GM12878 (cell line): ENCODE results near the gene ANO10. TPM values are rescaled to one million over a fixed set of nuclear protein-coding genes. Genes with fewer than 3 reads are reported as not detected.

ENCODE experiments used
- ATAC-seq: fragments of 200-7000 bp; cut with Tn5 transposase; 3 replicates; pipeline ENCODE4 v1.9.1; 2020; ENCODE audit warnings: mild to moderate bottlenecking, moderate library complexity
- BruUV-seq: library from RNA; stranded (reverse); fragments of 400-500 nt; replicated peaks from 2 replicates; lab custom pipeline; 2021; lab: Mats Ljungman, UMichigan
- CTCF ChIA-PET: fragments of 300-600 bp; sonication (Branson Sonifier 250); formaldehyde crosslinking; extraction: SDS; loops from one replicate; lab custom pipeline; 2021; ENCODE audit warnings: inconsistent platforms; lab: Yijun Ruan, JAX
- POLR2A ChIA-PET: fragments of 350-600 bp; formaldehyde crosslinking; extraction: SDS; loops from one replicate; lab custom pipeline; 2021; ENCODE audit warnings: inconsistent platforms; lab: Charles Lee
- RAD21 ChIA-PET: fragments of 300-600 bp; sonication (Branson Sonifier 250); formaldehyde crosslinking; loops from one replicate; lab custom pipeline; 2023; ENCODE audit warnings: antibody characterized with exemption; ENCODE audit not compliant: unreplicated experiment; lab: Charles Lee
- SMC1A ChIA-PET: fragments of 300-600 bp; sonication (Branson Sonifier 250); formaldehyde crosslinking; loops from one replicate; lab custom pipeline; 2023; ENCODE audit not compliant: unreplicated experiment, uncharacterized antibody; lab: Charles Lee
- DNase-seq: peaks from one replicate; pipeline ENCODE4 v3.0.0-alpha.2; 2011; ENCODE audit warnings: low read depth, low spot score
- FAIRE-seq: peaks from 3 replicates; lab custom pipeline; 2011; peaks lifted over from hg19 to GRCh38; lab: Jason Lieb, UNC
- H2AFZ ChIP-seq: 2 replicates; pipeline ENCODE4 v1.6.0; 2011; ENCODE audit warnings: low read depth, low read length, control low read depth; ENCODE audit not compliant: control insufficient read depth
- H3K27ac ChIP-seq: 2 replicates; pipeline ENCODE4 v1.5.1; 2011; ENCODE audit warnings: control low read depth; ENCODE audit not compliant: control insufficient read depth, insufficient read depth
- H3K27me3 ChIP-seq, 2 experiments: replicated peaks in 1 of 2; 2 replicates each; pipeline versions ENCODE4 v1.6.0 to v1.6.1; 2011; ENCODE audit warnings: low read length in 1 of 2; ENCODE audit not compliant: control insufficient read depth in 2 of 2, insufficient read depth in 2 of 2
- H3K36me3 ChIP-seq, 2 experiments: 2 replicates each; pipeline ENCODE4 v1.5.1; 2011; ENCODE audit warnings: low read length in 1 of 2; ENCODE audit not compliant: control insufficient read depth in 2 of 2, insufficient read depth in 2 of 2
- H3K4me1 ChIP-seq: 2 replicates; pipeline ENCODE4 v1.6.1; 2011; ENCODE audit warnings: mild to moderate bottlenecking, low read length, moderate library complexity, mixed read lengths; ENCODE audit not compliant: control insufficient read depth, insufficient read depth
- H3K4me2 ChIP-seq: 2 replicates; pipeline ENCODE4 v1.6.0; 2011; ENCODE audit warnings: control low read depth; ENCODE audit not compliant: control insufficient read depth, insufficient read depth
- H3K4me3 ChIP-seq: fragments of 200-600 bp; sonication (generic); 2 replicates; pipeline ENCODE4 v1.5.1; 2016
- H3K79me2 ChIP-seq: 2 replicates; pipeline ENCODE4 v1.6.0; 2011; ENCODE audit warnings: low read length; ENCODE audit not compliant: control insufficient read depth, insufficient read depth
- H3K9ac ChIP-seq: 2 replicates; pipeline ENCODE4 v1.8.0; 2011; ENCODE audit warnings: low read length, control low read depth, mixed read lengths; ENCODE audit not compliant: control insufficient read depth, insufficient read depth
- H3K9me3 ChIP-seq: replicated peaks from 3 replicates; pipeline ENCODE4 v1.5.1; 2011; ENCODE audit warnings: mild to moderate bottlenecking, low read length; ENCODE audit not compliant: control insufficient read depth, insufficient read depth
- H4K20me1 ChIP-seq: 2 replicates; pipeline ENCODE4 v1.6.0; 2011; ENCODE audit not compliant: control insufficient read depth, insufficient read depth
- BRCA1 ChIP-seq: IDR thresholded peaks from 2 replicates; pipeline ENCODE4 v1.6.1; 2011; ENCODE audit warnings: low read depth, low read length, improper control_type of control experiment
- CREB1 ChIP-seq: IDR thresholded peaks from 2 replicates; pipeline ENCODE4 v1.6.1; 2012; ENCODE audit warnings: low read depth, mild to moderate bottlenecking, inconsistent platforms
- GABPA ChIP-seq: IDR thresholded peaks from 2 replicates; pipeline ENCODE4 v1.6.1; 2014; ENCODE audit warnings: antibody characterized with exemption, low read depth, mild to moderate bottlenecking, inconsistent platforms
- JUND ChIP-seq: IDR thresholded peaks from 2 replicates; pipeline ENCODE4 v1.6.1; 2012; ENCODE audit warnings: low read depth, mild to moderate bottlenecking, low read length, improper control_type of control experiment, moderate library complexity
- MTA2 ChIP-seq: fragments of 450-650 bp; IDR thresholded peaks from 2 replicates; pipeline ENCODE4 v1.6.1; 2016; ENCODE audit warnings: low read depth, mild to moderate bottlenecking, moderate library complexity
- MYC ChIP-seq: IDR thresholded peaks from 2 replicates; pipeline ENCODE4 v1.6.1; 2011; ENCODE audit warnings: mild to moderate bottlenecking, low read length, moderate library complexity, inconsistent platforms; ENCODE audit not compliant: insufficient read depth, insufficient replicate concordance, insufficient read length, severe bottlenecking
- NR2C1 ChIP-seq: fragments of 450-650 bp; IDR thresholded peaks from 2 replicates; pipeline ENCODE4 v1.6.1; 2017; ENCODE audit warnings: antibody characterized with exemption, mild to moderate bottlenecking, moderate library complexity
- RAD21 ChIP-seq: IDR thresholded peaks from 2 replicates; pipeline ENCODE4 v1.6.1; 2011; ENCODE audit warnings: mild to moderate bottlenecking, low read depth, low read length, moderate library complexity; ENCODE audit not compliant: insufficient read depth
- SMARCA5 ChIP-seq: fragments of 450-650 bp; IDR thresholded peaks from 2 replicates; pipeline ENCODE4 v1.6.1; 2017; ENCODE audit warnings: mild to moderate bottlenecking
- SRF ChIP-seq, 2 experiments: IDR thresholded peaks; 2 replicates each; pipeline ENCODE4 v1.6.1; 2011; ENCODE audit warnings: low read depth in 2 of 2, low read length in 2 of 2, mild to moderate bottlenecking in 1 of 2, moderate library complexity in 1 of 2
- ZNF384 ChIP-seq: IDR thresholded peaks from 2 replicates; pipeline ENCODE4 v1.6.1; 2012; ENCODE audit warnings: low read depth, mild to moderate bottlenecking, low read length, improper control_type of control experiment, borderline replicate concordance
- WGBS: methylation state at CpG from one replicate; pipeline ENCODE4 v1.1.6; 2016; ENCODE audit warnings: low lambda C conversion rate; ENCODE audit not compliant: insufficient replicate concordance, insufficient coverage; ENCODE audit errors: missing lambda C conversion rate; 5-methylcytosine and 5-hydroxymethylcytosine counted together
- in situ Hi-C: fragments of 300-500 bp; cut with MboI; formaldehyde crosslinking; loops from 9 replicates; pipeline ENCODE4 v1.14.3; 2018; ENCODE audit warnings: mixed read lengths
- intact Hi-C: fragments of 100-400 bp; cut with micrococcal nuclease; formaldehyde crosslinking; loops from one replicate; pipeline ENCODE4 v1.14.2; 2022; ENCODE audit not compliant: unreplicated experiment
- polyA plus RNA-seq, 11 experiments: library from polyadenylated mRNA; depleted of rRNA in 4 of 11; unstranded in 6 of 11; stranded (reverse) in 5 of 11; fragments of >200 nt; fragmentation: Nextera tagmentation in 4 of 11; fragmentation: Illumina TruSeq in 1 of 11; extraction: Ambion mirVana in 4 of 11; extraction: Trizol in 1 of 11; gene quantifications; 1 replicate in 1 of 11; 2 replicates in 10 of 11; pipeline versions ENCODE4 v1.2.1 to v1.2.3, GENCODE V29; 2011 to 2016; ENCODE audit warnings: inconsistent platforms in 2 of 11, missing spikeins in 2 of 11, low read depth in 1 of 11
- total RNA-seq, 4 experiments: library from RNA; depleted of rRNA in 3 of 4; stranded (reverse); fragments of >200 nt in 3 of 4; fragmentation: Illumina TruSeq in 1 of 4; extraction: Trizol in 1 of 4; gene quantifications; 2 replicates each; pipeline versions ENCODE4 v1.2.1 to v1.2.3, GENCODE V29; 2013 to 2021
- TF ChIP-seq, protein P1 (sequence below): fragments of 450-650 bp; IDR thresholded peaks from 2 replicates; pipeline ENCODE4 v1.6.1; 2016; ENCODE audit warnings: mild to moderate bottlenecking, moderate library complexity, borderline replicate concordance

ANO10 gene
- total and polyA plus RNA-seq, 10 of the 15 experiments (the other 5 are each of a cell fraction or from before 2014, with no cell fraction given), result 0.29 to 21.9 (median 1.6) TPM

DNA sequence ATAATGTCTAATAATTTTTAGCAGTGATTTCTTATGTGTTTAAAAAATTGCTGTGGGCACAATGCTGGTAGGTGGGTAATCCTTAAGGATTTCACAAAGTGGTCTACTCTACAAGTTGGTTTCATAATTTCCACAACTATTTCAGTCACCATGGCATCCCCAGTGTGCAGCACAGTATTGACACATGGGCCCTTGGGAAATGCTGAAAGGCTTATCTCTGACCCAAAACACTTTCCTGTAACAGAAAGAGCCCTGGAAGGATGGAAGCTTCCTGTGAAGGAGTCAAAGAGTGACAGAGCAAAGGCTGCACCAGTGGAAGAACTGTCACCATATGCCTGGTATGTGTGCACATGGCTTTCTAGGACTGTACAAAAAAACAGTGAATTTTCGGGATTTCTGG, 153.7 kb downstream of the ANO10 start:
- ChIA-PET RAD21 (interaction anchor here (0.9 kb wide), 1 partner anchor 306 kb away, joined by 3 read pairs; no protein-coding TSS in a partner anchor), SMC1A (interaction anchor here (0.6 to 1.3 kb wide), 3 partner anchors 79 to 345 kb away, joined by 3 read pairs; no protein-coding TSS in a partner anchor)
- no TSS peak for BruUV-seq
- no peaks in the 10 kb centered on the region for H3K4me1 ChIP-seq
- in situ Hi-C loops, result no loop called here
- no peak overlapping the region for H3K27ac ChIP-seq
- H3K4me2 ChIP-seq, result no peak overlapping the region
- H3K36me3 ChIP-seq, result no peaks in the 10 kb centered on the region
- 0% methylated on average over 1 of the region's 1 CpG for WGBS
- no peak for TF ChIP-seq GABPA
- no peak for TF ChIP-seq NR2C1
- no peak for TF ChIP-seq RAD21
- TF ChIP-seq SMARCA5, result no peak
- no peak for TF ChIP-seq MTA2
- no peak for TF ChIP-seq MYC
- TF ChIP-seq, protein P1, sequence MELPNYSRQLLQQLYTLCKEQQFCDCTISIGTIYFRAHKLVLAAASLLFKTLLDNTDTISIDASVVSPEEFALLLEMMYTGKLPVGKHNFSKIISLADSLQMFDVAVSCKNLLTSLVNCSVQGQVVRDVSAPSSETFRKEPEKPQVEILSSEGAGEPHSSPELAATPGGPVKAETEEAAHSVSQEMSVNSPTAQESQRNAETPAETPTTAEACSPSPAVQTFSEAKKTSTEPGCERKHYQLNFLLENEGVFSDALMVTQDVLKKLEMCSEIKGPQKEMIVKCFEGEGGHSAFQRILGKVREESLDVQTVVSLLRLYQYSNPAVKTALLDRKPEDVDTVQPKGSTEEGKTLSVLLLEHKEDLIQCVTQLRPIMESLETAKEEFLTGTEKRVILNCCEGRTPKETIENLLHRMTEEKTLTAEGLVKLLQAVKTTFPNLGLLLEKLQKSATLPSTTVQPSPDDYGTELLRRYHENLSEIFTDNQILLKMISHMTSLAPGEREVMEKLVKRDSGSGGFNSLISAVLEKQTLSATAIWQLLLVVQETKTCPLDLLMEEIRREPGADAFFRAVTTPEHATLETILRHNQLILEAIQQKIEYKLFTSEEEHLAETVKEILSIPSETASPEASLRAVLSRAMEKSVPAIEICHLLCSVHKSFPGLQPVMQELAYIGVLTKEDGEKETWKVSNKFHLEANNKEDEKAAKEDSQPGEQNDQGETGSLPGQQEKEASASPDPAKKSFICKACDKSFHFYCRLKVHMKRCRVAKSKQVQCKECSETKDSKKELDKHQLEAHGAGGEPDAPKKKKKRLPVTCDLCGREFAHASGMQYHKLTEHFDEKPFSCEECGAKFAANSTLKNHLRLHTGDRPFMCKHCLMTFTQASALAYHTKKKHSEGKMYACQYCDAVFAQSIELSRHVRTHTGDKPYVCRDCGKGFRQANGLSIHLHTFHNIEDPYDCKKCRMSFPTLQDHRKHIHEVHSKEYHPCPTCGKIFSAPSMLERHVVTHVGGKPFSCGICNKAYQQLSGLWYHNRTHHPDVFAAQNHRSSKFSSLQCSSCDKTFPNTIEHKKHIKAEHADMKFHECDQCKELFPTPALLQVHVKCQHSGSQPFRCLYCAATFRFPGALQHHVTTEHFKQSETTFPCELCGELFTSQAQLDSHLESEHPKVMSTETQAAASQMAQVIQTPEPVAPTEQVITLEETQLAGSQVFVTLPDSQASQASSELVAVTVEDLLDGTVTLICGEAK, result no peak
- no peak for TF ChIP-seq ZNF384
- TF ChIP-seq CREB1, result no peak
- no peak for TF ChIP-seq JUND
- no peak for TF ChIP-seq SRF (IDR thresholded peaks at IDR 0.05; ENCODE audit: low read depth in 2 of 2, low read length in 2 of 2)
- TF ChIP-seq BRCA1, result no peak
- TF ChIP-seq, all 136 proteins: peak for 0
- no peak overlapping the region for H2AFZ ChIP-seq
- H4K20me1 ChIP-seq, result no peaks in the 10 kb centered on the region
- FAIRE-seq (no peak), ATAC-seq (no peak), DNase-seq (no peak)
- no peaks in the 10 kb centered on the region for H3K79me2 ChIP-seq
- ChIA-PET POLR2A (no interaction called here), CTCF (interaction anchor here (1.0 to 1.3 kb wide), 2 partner anchors 12 to 506 kb away, joined by 3 to 5 read pairs; no protein-coding TSS in a partner anchor)
- no peak overlapping the region for H3K4me3 ChIP-seq
- H3K9ac ChIP-seq, result no peak overlapping the region
- H3K27me3 ChIP-seq, result no peaks in the 10 kb centered on the region
- no peaks in the 10 kb centered on the region for H3K9me3 ChIP-seq
- intact Hi-C loops, result no loop called here
